Memory B cell (primary cell): ENCODE measurements around the gene IFI6.
"Not testable (repeated sequence)": the region's sequence is repeated elsewhere in the genome, so short reads cannot be mapped to it uniquely, and the experiment has no call there.

Experiments used
- ATAC-seq: fragments of 150-1000 bp; cut with Tn5 transposase; 2 replicates; pipeline ENCODE4 v1.10.0; 2021; ENCODE audit warnings: low read depth, mild to moderate bottlenecking, moderate library complexity
- DNase-seq, 2 donors: peaks; one replicate each; pipeline ENCODE4 v3.0.0; 2022; ENCODE audit warnings: low spot score in 2 of 2
- H3K27ac Mint-ChIP-seq: one replicate; pipeline ENCODE4 v1.8.0; 2022; ENCODE audit warnings: mild to moderate bottlenecking, moderate library complexity, mixed read lengths
- H3K27me3 Mint-ChIP-seq: one replicate; pipeline ENCODE4 v1.8.0; 2022; ENCODE audit warnings: mixed read lengths
- H3K36me3 Mint-ChIP-seq: one replicate; pipeline ENCODE4 v1.8.0; 2022; ENCODE audit warnings: mild to moderate bottlenecking, mixed read lengths
- H3K4me1 Mint-ChIP-seq: one replicate; pipeline ENCODE4 v1.8.0; 2022; ENCODE audit warnings: mixed read lengths
- H3K4me3 Mint-ChIP-seq: one replicate; pipeline ENCODE4 v1.8.0; 2022; ENCODE audit warnings: mild to moderate bottlenecking, moderate library complexity, mixed read lengths
- H3K9me3 Mint-ChIP-seq: one replicate; pipeline ENCODE4 v1.8.0; 2022; ENCODE audit warnings: mixed read lengths

IFI6 gene

DNA sequence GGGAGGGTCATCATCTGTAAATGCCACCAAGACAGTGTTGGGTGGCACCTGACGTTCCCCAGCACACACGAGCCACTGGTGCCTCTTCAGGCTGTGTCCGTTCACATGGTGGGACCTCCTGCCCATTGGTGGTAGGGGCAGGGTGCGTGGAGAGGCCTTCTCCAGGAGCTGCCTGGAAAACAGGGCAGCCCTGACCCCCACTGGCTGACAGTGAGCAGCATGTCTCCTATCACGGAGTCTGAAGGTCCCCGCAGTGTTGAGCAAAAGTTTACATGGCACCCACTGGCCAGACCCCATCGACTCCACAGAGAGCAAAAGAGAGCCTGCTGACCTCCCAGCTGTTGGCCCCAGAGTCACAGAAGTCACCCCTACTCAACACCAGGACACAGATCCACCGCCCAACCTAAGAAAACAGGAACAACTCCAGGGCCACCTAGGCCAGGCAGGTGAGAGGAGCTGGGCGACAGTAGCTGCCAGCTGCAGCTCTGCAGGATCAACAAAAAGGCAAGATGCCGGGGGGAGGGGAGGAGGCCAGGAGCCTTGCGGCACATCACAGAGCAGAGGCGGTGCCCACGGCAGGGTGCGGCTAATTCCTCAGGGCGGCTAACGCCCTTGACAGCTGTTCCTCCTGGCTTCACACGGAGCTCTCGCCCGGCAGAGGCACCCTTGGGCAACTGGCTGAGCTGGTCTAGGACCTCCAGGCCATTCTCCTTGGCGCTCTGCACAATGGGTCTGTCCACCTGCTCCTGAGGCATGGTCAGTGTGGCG is 14.4 kb upstream of the IFI6 start:
- peaks cover 11% of the 10 kb centered on the region for H3K36me3 Mint-ChIP-seq
- ATAC-seq = no peak
- DNase-seq = no peak

DNA sequence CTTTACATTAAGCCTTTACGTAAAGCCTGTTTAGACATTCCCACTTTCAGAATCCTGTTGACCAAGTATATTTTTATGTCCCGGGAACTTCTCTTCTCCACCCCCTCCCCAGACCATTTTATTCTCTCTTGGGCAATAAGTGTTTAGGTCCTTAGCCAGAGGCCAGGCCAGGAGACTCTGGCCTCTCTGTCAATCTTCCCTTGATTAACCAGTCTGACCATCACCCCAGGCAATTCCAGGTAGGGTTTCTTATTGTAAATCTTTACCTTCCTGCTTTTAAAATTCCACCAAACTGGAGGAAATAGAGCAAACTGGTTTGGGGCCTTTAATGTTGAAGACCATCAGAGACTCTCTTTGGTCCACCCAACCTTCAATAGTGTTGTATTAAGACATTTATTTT is 12.2 kb upstream of the IFI6 start:
- Mint-ChIP-seq H3K9me3 (peaks cover 11% of the 10 kb centered on the region), H3K4me3 (no peak overlapping the region), H3K4me1 (peaks cover 1% of the 10 kb centered on the region), H3K27ac (no peak overlapping the region), H3K36me3 (peaks cover 12% of the 10 kb centered on the region), H3K27me3 (peaks cover 5% of the 10 kb centered on the region)
- ATAC-seq (no peak), DNase-seq (no peak)

More for the DNA sequence above, 14.4 kb upstream of the IFI6 start:
- H3K4me3 Mint-ChIP-seq = no peak overlapping the region
- no peak overlapping the region for H3K27ac Mint-ChIP-seq
- peaks cover 9% of the 10 kb centered on the region for H3K9me3 Mint-ChIP-seq
- peaks cover 8% of the 10 kb centered on the region for H3K4me1 Mint-ChIP-seq
- peaks cover 5% of the 10 kb centered on the region for H3K27me3 Mint-ChIP-seq

DNA sequence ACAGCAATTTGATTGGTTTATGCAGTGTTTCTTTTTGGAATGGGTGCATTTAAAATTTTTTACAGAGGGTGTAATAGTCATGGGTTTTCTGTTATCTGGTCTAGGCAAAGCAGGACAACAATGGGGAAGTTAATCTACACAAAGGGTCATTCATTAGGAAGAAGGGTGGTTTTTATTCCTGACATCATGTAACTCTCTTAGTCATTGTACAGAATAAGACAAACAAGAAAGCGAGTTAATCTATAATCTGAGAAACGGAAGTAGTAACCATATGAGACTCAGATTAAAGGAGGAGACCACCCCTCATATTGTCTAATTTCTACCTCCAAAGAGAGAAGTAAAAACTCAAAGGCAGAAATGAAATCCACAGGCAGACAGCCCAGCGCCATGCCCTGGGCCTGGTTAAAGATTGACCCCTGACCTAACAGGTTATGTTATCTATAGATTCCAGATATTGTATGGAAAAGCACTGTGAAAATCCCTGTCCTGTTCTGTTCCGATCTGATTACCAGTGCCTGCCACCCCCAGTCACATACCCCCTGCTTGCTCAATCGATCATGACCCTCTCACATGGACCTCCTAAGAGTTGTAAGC is 10.5 kb upstream of the IFI6 start:
- Mint-ChIP-seq H3K27me3 (peaks cover 4% of the 10 kb centered on the region), H3K36me3 (peaks cover 12% of the 10 kb centered on the region), H3K9me3 (peaks cover 11% of the 10 kb centered on the region), H3K4me1 (no peaks in the 10 kb centered on the region), H3K27ac (no peak overlapping the region), H3K4me3 (no peak overlapping the region)
- no peak for ATAC-seq
- no peak for DNase-seq

DNA sequence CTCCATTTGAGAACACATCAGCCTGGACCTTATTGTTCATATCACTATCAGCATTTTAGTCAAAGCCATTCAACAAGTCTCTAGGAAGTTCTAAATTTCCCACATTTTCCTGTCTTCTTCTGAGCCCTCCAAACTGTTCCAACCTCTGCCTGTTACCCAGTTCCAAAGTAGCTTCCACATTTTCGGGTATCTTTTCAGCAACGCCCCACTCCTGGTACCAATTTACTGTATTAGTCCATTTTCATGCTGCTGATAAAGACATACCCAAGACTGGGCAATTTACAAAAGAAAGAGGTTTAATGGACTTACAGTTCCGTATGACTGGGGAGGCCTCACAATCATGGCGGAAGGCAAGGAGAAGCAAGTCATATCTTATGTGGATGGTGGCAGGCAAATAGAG is 9.6 kb upstream of the IFI6 start:
- not testable (repeated sequence) for H3K4me1 Mint-ChIP-seq, H3K27me3 Mint-ChIP-seq, H3K27ac Mint-ChIP-seq, ATAC-seq, DNase-seq, H3K4me3 Mint-ChIP-seq
- peaks cover 11% of the 10 kb centered on the region for H3K9me3 Mint-ChIP-seq
- peaks cover 12% of the 10 kb centered on the region for H3K36me3 Mint-ChIP-seq

DNA sequence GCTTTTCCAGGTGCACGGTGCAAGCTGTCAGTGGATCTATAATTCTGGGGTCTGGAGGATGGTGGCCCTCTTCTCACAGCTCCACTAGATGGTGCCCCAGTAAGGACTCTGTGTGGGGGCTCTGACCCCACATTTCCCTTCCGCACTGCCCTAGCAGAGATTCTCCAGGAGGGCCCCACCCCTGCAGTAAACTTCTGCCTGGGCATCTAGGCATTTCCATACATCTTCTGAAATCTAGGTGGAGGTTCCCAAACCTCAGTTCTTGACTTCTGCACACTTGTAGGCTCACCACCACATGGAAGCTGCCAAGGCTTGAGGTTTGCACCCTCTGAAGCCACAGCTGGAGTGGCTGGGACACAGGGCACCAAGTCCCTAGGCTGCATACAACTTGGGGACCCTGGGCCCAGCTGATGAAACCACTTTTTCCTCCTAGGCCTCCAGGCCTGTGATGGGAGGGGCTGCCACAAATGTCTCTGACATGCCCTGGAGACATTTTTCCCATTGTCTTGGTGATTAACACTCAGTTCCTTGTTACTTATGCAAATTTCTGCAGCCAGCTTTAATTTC is 8.3 kb upstream of the IFI6 start:
- not testable (repeated sequence) for DNase-seq, H3K4me1 Mint-ChIP-seq, ATAC-seq, H3K27ac Mint-ChIP-seq, H3K27me3 Mint-ChIP-seq, H3K4me3 Mint-ChIP-seq
- H3K36me3 Mint-ChIP-seq = peaks cover 12% of the 10 kb centered on the region
- peaks cover 11% of the 10 kb centered on the region for H3K9me3 Mint-ChIP-seq

DNA sequence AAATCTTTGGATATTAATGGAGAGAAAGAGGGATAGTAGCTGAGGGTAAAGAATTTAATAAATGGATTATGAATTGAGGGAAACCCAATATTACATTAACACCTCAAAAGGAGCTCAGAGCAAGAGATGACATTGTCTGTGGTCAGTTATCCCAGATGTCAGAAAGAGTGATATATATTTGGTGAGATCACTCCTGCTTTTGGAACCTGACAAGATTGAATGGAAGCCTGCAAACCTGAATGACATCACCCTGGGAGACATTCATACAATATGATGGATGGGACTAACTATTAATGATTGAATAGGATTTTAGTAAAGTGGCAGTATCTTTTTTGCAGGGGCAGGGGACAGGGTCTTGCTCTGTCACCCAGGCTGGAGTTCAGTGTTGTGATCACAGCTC is 6.8 kb upstream of the IFI6 start:
- peaks cover 9% of the 10 kb centered on the region for H3K36me3 Mint-ChIP-seq
- H3K4me3 Mint-ChIP-seq = no peak overlapping the region
- peaks cover 11% of the 10 kb centered on the region for H3K9me3 Mint-ChIP-seq
- H3K27me3 Mint-ChIP-seq = no peaks in the 10 kb centered on the region
- no peak overlapping the region for H3K27ac Mint-ChIP-seq
- no peak for ATAC-seq
- DNase-seq = no peak
- H3K4me1 Mint-ChIP-seq = no peaks in the 10 kb centered on the region

DNA sequence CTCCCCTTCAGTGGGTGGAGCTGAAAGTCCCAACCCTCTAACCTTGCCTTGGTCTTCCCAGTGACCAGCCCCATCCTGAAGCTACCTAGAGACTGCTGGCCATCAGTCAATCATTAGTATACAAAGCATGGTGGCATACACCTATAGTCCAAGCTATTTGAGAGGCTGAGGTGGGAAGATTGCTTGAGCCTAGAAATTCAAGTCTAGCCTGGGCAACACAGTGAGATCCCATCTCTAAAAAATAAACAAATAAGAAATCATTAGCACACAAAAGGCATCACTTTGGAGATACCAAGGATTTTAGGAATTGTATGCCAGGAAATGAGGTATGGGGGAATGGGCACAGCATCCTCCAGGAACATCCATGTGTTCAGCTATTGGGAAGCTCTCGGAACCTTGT is 4.4 kb upstream of the IFI6 start:
- Mint-ChIP-seq H3K27me3 (no peaks in the 10 kb centered on the region), H3K4me3 (no peak overlapping the region), H3K4me1 (peaks cover 8% of the 10 kb centered on the region), H3K36me3 (peaks cover 1% of the 10 kb centered on the region), H3K27ac (no peak overlapping the region), H3K9me3 (peaks cover 3% of the 10 kb centered on the region)
- DNase-seq (no peak), ATAC-seq (no peak)

DNA sequence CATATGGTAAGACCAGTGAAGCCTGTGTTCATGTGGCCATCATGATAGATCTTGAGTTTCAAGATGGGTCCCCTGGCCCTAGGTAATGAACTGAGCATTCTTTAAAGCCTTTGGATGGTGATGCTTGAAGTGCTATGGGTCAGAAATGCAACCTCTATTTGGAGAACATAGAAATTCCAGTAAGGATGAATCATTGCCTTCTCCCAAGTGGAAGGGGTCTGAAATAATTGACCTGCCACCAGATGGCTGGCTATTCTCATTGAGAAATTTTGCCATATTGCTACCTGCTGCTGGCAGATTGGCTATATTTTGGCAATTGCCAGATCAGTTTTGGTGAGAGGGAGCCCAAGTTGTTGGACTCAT is 739 bp upstream of the IFI6 start:
- no peak for ATAC-seq
- H3K27me3 Mint-ChIP-seq = no peaks in the 10 kb centered on the region
- H3K9me3 Mint-ChIP-seq = no peaks in the 10 kb centered on the region
- DNase-seq = no peak
- peak overlapping the region; percentile 98 for H3K4me3 Mint-ChIP-seq
- H3K27ac Mint-ChIP-seq = peak overlapping the region; percentile 94
- H3K36me3 Mint-ChIP-seq = peaks cover 1% of the 10 kb centered on the region
- H3K4me1 Mint-ChIP-seq = peaks cover 13% of the 10 kb centered on the region

DNA sequence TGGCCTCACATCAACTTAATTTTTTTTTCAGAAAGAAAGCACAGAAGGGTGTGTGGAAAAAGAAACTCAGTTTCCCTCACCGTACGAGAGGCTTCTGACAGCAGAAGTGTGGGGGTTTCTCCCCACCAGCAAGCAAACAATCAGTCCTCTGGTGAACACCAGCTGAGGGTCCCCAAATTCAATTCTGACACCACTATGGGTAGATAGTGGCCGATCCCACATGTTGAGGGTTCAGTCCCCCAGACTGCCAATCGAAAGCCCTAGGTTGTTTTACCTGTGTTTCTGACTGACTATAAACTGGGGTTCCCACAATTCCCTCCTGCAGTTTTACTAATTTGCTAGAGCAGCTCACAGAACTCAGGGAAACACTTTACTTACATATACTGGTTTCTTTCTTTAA is 2.1 kb downstream of the IFI6 start:
- Mint-ChIP-seq H3K4me1 (peaks cover 13% of the 10 kb centered on the region), H3K27ac (no peak overlapping the region), H3K9me3 (no peaks in the 10 kb centered on the region), H3K36me3 (peaks cover 3% of the 10 kb centered on the region), H3K4me3 (no peak overlapping the region), H3K27me3 (no peaks in the 10 kb centered on the region)
- no peak for ATAC-seq
- DNase-seq = no peak

DNA sequence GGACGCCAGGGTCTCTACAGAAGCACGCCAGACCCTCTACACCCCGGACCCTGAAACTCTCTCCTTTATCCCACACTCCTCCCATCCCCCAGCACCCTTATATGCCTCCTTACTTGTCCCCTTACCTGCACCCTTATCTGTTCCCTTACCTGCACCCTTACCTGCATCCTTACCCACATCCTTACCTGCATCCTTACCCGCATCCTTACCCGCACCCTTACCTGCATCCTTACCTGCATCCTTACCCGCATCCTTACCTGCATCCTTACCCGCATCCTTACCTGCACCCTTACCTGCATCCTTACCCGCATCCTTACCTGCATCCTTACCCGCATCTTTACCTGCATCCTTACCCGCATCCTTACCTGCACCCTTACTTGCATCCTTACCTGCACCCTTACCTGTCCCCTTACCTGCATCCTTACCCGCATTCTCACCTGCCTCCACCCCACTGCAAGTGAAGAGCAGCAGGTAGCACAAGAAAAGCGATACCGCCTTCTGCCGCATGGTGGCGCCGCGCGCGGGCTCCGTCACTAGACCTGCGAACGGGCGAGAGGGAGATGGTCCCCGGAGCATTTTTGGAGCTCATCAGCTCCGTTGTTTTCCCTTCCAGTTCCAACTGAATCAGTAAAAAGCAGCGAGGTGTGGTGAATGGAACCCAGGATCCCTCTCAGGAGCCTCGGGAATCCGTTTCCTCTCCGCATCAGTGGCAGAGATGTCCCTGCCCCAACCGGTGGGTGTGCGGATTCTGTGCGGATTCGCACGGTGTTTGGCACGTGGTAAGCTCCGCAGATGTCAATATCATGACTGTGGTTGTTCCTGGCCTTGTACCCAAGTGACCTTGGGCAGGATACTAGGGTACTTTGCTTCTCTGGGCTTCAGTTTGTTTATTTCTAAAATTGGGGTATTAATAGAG is 2.9 kb downstream of the IFI6 start:
- Mint-ChIP-seq H3K27ac (peak overlapping the region; percentile 13), H3K36me3 (peaks cover 3% of the 10 kb centered on the region), H3K4me3 (peak overlapping the region; percentile 59), H3K4me1 (peaks cover 13% of the 10 kb centered on the region), H3K9me3 (no peaks in the 10 kb centered on the region), H3K27me3 (no peaks in the 10 kb centered on the region)
- DNase-seq (peak; percentile 89 to 96), ATAC-seq (peak; percentile 54)

DNA sequence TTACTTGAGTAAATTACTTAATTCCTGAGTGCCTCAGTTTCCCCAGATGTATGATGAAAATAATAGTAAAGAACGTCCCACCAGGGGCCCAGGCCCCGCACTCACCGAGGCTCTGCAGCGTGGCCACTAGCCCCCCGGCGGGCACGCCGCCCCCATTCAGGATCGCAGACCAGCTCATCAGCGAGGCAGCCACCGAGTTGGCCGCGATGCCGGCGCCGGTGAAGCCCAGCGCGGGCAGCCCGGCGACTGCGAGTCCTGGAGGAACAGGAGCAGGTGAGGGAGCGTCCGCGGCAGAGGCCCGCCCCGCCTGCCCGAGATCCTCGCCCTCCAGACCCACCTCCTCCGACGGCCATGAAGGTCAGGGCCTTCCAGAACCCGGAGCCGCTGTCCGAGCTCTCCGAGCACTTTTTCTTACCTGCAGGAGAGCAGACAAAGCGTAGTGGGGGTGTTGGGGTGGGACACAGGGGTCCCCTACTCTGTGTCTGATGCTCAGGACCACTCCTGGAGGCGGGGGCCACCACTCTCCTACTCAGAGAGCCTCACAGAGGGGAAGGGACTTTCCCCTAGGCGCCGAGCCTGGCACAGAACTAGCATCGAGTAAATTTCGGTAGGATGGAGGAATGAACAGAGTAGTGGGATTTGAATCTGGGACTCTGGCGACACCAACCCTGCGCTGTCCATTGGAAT is 3.7 kb downstream of the IFI6 start:
- no peak overlapping the region for H3K27ac Mint-ChIP-seq
- peaks cover 13% of the 10 kb centered on the region for H3K4me1 Mint-ChIP-seq
- no peak for DNase-seq
- H3K36me3 Mint-ChIP-seq = peaks cover 3% of the 10 kb centered on the region
- H3K4me3 Mint-ChIP-seq = no peak overlapping the region
- H3K27me3 Mint-ChIP-seq = no peaks in the 10 kb centered on the region
- no peaks in the 10 kb centered on the region for H3K9me3 Mint-ChIP-seq
- no peak for ATAC-seq

DNA sequence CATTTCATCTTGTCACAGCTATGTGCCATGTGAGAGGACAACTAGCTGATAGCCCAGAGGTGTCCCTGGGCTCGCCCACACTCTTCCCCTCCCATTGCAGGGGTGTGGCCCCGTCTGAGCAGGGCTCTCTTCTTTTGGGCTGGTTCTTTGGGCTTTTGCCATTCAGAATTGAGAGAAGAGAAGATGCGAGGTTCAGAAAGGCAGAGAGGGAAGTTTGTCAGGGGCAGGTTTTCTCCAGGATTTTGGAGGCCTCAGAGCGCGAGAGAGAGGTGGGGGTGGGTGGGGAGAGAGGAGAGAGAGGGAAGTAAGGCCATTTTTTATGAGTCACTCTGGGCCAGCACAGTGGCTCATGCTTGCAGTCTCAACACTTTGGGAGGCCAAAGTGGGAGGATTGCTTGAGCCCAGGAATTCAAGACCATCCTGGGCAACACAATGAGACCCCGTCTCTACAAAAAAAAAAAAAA is 5.2 kb downstream of the IFI6 start:
- Mint-ChIP-seq H3K9me3 (no peaks in the 10 kb centered on the region), H3K4me1 (peaks cover 17% of the 10 kb centered on the region)
- DNase-seq = no peak

DNA sequence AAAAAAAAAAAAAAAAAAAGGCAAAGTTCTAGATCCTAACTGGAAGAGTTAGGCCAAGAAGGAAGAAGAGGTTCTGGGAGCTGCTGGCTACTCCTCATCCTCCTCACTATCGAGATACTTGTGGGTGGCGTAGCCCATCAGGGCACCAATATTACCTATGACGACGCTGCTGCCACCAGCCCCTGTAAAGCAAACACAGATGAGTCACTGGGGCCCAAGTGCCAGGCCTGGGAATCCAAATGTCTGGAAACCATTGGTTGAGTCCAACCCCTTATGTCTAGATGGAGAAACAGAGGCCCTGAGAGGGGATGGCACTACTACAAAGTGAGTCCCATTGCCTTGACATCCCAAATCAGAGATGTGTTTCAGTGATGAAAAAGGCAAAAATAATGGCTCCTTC is 5.7 kb downstream of the IFI6 start:
- Mint-ChIP-seq H3K36me3 (peaks cover 3% of the 10 kb centered on the region), H3K27me3 (no peaks in the 10 kb centered on the region), H3K27ac (no peak overlapping the region), H3K4me1 (peaks cover 19% of the 10 kb centered on the region), H3K4me3 (no peak overlapping the region), H3K9me3 (no peaks in the 10 kb centered on the region)
- DNase-seq = no peak
- ATAC-seq = no peak

More for the DNA sequence above, 5.2 kb downstream of the IFI6 start:
- Mint-ChIP-seq H3K36me3 (peaks cover 3% of the 10 kb centered on the region), H3K4me3 (no peak overlapping the region), H3K27me3 (no peaks in the 10 kb centered on the region), H3K27ac (no peak overlapping the region)
- no peak for ATAC-seq
